GM19193 (cell line): ENCODE measurements around the gene TP53I13.

Experiments used
- POLR2A ChIP-seq: IDR thresholded peaks from 4 replicates; pipeline ENCODE4 v1.6.1; 2011; ENCODE audit not compliant: insufficient read depth, insufficient read length; ENCODE audit errors: extremely low read depth

Gene TP53I13

DNA sequence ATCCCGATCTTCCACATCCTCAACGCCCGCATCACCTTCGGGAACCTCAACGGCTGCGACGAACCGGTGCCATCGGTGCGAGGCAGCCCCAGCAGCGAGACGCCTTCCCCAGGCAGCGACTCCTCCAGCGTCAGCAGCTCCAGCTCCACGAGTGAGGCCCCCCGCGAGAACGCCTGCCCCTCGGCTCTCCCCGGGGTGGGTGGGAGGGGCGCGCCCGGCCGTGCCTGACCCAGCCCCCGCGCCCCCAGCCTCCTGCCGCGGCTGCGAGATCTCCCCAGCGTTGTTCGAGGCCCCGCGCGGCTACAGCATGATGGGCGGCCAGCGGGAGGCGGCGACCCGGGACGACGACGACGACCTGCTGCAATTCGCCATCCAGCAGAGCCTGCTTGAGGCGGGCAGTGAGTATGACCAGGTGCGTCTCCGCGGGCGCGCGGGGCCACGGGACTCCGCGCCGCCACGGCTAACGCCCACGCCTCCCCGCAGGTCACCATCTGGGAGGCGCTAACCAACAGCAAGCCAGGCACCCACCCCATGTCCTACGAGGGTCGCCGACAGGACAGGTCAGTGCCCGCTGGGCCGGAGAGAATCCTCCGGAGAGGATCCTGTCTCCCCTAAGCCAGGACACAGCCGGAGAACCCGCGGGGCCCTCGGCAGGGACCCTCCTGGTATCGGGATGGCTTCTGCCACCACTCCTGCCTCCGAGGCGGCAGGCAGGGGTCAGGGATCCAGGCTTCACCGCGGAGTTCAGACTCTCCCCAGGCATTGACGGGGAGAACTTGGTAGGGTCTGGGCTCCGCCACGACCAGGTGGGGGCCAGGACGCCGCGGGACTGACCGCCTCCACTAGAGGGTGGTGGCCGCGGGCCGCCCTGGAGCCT lies 44.1 kb downstream of the TP53I13 start:
- TF ChIP-seq POLR2A: no peak

DNA sequence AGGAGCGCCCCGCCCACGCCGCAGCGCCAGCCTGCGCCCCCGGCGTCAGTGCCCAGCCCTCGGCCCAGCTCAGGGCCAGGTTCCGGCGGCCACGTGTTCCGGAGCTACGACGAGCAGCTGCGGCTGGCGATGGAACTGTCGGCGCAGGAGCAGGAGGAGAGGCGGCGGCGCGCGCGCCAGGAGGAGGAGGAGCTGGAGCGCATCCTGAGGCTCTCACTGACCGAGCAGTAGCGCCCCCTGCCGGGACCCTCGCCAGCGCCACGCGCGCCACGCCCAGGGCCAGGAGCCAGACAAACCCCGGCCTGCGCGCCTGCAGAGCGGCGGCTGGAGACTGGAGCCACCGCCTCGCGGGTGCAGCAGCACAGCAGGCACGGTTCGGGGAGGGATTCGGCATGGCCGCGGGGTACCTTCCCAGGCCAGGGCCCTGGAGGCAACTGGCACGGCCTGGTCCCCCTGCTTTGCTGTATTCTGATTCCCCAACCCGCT lies 44.9 kb downstream of the TP53I13 start:
- TF ChIP-seq POLR2A: no peak

DNA sequence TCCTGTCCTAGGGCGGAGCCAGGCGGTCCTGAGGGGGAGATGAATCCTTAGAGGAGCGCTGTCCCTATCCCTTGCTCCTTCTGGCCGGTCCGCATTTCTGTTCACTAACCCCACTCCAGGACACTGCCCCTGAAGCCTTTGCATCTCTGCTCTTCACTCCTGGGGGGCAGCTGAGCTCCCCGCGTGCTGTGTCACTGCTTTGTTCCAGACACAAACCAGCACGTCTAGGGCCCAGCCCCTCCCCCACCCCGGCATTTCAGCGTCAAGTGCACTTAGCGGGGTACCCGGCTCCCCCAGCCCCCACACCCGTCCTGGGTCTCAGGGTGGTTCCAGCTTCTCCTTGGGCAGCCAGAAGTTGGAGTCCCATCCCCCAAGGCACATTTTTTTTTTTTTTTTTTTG lies 45.4 kb downstream of the TP53I13 start:
- no peak for TF ChIP-seq POLR2A

DNA sequence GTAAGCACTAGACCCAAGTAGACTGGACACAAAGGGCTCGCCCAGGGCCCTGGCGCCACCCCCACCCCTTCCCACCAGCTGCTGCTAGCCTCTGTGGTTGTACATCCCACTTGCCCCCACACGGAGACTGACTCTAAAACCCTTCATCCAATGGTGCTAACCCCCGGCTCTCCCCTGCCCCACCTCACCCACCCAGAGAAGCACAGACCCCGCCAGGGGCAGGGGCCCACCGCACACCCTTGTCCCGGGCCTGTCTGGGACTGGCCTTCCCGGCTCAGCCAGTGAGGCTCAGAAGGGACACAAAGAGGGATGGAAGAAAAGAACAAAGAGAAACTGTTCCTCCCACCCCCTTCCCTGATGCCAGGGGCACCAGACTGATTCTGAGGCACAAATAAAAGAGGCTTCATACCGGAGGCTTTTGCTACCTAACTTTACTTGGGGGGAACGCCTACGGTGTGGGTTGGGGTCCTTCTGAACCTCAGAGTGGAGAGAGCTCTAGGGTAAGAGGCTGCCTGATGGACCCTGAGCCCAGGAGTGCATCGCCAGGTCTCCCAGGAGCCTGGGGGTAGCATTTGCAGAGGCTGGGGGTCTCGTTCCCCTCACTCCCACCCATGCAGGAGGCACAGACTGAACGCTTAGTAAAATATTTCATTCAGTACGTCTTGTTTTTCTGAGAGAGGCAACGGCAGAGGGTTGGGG lies 46.0 kb downstream of the TP53I13 start:
- TF ChIP-seq POLR2A: no peak

DNA sequence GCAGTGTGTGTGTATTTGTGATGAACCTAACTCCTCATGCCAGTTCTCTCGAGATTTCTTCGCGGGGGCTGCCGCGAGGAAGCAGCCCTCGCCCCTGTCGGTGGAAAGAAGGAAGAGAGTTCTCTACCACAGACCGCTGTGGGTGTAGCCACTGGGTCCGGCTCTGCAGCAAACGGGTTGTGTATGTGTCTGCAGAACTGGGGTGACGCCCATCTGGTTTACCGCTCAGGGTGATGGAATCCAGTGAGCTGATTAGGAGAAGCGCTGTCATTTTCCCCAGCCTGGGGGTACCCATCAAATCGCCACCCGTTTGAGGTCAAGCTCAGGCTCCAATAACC lies 46.5 kb downstream of the TP53I13 start:
- TF ChIP-seq POLR2A: no peak

DNA sequence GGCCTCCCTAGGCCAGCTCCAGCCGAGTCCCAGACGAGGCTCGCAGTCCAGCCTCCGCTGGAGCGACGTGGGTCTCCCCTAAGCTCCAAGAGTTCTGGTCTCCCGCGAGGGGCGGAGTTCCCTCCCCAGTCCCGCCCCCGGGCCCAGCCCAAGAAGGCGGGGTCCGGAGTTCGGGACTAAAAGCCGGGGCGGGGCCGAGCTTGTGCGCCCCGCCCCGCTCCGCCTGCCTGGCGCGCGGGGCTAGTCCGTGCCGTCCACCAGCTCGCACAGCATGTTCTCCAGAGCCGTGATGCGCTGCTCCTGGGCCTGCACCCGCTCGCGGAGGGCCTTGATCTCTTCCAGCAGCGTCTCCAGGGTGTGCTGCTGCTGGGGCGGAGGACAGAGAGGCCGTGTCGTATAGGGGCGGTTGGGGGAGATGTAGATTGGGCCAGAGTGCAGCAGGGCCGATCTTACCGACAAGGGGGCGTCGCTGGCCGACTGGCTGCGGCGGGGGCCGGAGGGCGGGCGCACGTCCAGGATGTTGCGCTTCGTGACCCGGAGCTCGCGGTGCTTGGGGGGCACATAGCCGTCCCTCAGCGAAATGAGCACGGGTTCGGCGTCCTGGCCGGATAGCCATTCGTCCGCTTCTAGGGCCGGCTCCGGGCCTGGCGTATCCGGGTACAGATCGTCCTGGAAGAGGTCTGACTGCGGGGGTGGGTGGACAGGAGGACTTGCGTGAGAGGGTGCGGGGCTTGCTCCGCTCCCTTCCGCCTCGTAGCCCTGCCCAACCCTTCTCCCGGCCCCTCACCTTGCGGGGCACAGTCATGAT lies 47.2 kb downstream of the TP53I13 start:
- TF ChIP-seq POLR2A: no peak

DNA sequence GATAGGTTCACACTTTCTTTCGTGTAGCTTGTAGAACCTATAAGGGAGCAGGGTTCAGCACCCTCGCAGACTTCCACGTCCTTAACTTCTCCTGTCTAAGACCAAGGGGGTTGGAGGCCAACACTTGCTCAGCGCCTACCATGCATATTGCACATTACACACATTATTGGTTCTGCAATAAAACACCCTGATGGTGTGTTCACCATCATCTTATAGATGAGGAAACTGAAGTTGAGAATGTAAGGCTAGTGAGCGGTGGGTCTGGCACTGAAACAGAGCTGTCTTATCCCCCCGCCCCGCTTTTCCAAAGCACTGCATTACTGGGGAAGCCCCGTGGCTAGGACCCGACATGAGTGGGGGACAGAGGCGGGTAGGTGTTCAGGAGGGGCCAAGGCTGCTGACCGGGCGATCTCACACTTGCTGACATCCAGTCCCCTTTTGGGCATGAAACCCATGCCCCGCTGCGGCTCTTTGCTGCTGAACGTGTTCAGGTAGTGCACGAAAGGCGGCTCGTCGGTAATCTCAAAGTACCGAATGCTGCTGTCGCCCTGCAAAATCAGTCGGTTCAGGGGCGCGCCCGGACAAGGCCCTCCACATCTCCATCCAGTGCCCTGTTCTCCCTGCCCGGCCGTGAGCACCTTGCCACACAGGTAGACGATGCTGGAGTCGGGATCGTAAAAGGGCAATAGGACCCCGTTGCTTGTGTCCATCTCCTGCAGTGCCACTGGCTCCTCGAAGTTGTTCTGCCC lies 48.0 kb downstream of the TP53I13 start:
- TF ChIP-seq POLR2A: no peak

DNA sequence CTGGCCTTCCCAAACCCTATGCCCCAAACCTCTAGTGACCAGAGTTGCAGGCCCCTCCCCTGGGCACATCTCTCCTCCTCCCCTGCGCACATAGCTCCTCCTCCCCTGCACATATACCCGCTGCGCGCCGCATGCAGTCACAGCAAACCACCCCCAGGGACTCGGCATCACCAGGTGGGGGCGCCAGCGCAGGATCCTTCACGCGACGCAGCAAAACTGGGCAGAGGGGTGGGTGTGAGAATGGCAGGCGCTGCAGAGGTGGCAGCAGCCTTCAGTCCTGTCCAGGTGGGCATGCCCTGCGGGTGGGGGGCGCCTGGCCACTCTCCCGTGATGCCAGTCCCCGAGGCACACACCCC lies 48.6 kb downstream of the TP53I13 start:
- TF ChIP-seq POLR2A: no peak

DNA sequence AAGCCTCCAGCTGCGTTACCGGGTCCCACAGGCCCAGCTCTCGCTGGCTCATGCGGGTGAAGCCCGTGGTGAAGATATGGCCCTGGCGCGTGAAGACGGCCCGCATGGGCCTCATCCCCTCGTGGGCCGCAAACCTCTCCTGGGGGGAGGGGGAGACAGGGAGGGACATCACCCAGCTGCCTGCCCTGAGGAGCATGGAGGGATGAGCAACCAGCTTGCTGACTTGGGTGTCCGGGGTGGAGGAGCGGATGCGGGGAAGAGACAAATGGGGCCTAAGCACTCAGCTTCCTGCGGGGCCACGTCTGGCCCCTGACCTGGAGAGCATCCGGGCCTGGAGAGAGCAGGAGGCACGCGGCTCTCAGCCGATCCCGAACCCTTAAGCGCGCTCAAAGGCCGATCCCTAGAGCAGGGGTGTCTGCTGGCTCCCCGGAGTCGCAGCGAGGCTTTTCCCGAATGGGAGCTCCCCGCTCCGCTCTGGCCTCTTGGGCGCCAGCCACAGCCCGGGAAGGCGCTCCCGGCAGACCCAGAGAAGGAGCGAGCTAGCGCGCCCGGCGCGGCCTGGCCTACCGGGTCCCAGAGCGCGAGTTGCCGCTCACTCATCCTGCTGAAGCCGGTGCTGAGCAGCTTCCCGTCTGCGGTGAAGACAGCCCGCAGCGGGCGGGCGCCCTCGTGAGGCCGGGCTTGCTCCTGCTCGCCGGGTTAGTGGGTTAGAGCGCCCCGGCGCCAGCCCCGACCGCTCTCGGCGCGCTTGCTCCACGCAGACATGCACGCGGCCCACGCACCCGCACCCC lies 49.2 kb downstream of the TP53I13 start:
- TF ChIP-seq POLR2A: peak; percentile 44

DNA sequence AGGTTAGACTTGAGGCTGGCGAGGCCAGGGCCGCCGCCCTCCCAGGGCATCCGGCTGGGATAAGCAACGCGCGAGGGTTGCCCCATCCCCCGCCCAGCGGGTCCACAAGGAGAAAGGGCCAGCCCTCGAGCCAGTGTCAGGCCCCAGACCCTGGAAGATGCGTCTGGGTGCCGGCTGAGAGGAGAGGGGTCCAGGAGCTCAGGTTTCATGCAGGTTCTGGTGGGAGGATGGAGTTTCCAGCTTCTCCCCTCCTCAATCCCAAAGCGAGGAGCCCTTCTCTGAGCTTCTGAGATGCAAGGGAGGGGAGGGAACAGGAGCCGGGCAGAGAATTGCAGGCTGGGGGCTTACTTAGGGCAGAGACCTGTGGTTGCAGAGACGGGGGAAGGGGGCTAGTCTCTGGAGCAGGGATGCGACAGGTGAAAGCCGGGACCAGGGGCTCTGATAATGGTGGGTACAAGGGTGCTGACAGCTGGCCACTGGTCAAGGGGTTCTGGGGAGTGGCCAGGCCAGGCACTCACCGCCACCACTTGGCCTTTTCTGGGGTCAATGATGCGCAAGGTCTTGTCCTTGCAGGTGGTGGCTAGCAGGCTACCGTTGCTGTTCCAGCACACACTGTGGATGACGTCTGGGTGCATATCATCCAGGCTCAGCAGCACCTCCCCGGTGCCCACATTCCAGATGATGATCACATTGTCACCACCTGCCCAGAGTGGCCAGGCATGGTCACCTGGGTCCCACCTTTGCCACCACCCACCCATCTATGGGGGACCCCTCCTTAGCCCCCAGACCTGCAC lies 50.0 kb downstream of the TP53I13 start:
- TF ChIP-seq POLR2A: no peak

DNA sequence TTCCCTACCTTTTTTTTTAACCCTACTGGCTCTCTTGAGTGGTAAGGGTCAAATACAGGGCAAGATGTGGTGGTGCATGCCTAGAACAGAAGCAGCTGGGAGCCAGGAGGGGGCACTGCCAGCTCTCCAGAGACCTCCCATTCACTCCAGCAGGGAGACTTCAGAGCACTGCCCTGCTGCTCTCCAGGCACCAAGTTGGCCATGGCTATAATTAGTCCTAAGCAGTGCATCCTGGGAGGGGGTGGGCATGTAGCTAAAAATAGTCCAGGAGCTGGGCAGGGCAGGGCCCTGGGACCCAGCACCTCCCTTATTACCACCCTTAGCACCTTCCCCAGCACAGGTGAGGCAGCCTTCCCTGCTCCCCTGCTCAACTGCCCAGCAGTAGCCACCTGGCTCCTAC lies 50.8 kb downstream of the TP53I13 start:
- no peak for TF ChIP-seq POLR2A

DNA sequence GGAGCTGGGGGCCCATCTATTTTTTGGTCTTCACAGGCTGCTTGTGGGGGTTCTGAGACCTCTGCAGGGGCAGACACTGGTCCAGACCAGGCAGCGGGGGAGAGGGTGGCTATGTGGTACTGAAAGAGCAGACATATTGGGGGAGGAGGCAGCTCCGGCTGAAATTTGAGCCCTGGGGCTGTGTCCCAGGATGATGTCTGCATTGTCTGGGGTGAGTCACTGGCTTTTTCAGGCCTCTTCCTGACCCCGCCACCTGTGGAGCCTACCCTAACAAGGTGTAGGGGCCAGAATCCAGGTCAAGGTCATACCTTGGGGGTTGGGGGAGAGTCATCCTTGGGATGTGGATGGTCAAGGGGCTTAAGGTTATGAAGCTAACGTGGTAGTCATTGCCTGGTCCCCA lies 51.8 kb downstream of the TP53I13 start:
- no peak for TF ChIP-seq POLR2A
